ENCODE data around the gene FTO. TPM values are rescaled to one million over a fixed set of nuclear protein-coding genes. Genes with fewer than 3 reads are reported as not detected.

Gene FTO
- total and polyA plus RNA-seq, 3 donors from 2014 or later = 32.4 to 64.7 (median 50.3) TPM

- intact Hi-C loops (cut with DNase I; ENCODE audit: low total_unique reads) = no loop called here
- Histone ChIP-seq H3K36me3 (ENCODE audit: low read depth, missing control alignments) (no peaks in the 10 kb centered on the region), H3K27ac (peak overlapping the region; percentile 56 to 76), H3K27me3 (no peaks in the 10 kb centered on the region), H3K9me3 (no peaks in the 10 kb centered on the region), H3K4me1 (peaks cover 12% of the 10 kb centered on the region), H3K4me3 (peak overlapping the region; percentile 77 to 91)
- 1 to 4% methylated on average over 6 of the region's 6 CpGs for WGBS, 2 donors
- no peak for DNase-seq
- TF ChIP-seq POLR2A (IDR thresholded peaks at IDR 0.05) = no peak
- TF ChIP-seq CTCF (IDR thresholded peaks at IDR 0.05) = no peak
Measured at GRCh38 chr16:53704445-53704813, 473 bp downstream of the FTO start.

GRCh38 chr16:53707671-53708070 lies 3.7 kb downstream of the FTO start:
- WGBS, 2 donors = 52 to 81% methylated on average over 3 of the region's 3 CpGs
- DNase-seq = no peak

GRCh38 chr16:53708490-53708889 lies 4.5 kb downstream of the FTO start:
- H3K36me3 ChIP-seq (ENCODE audit: low read depth, missing control alignments) = no peaks in the 10 kb centered on the region
- H3K27me3 ChIP-seq = no peaks in the 10 kb centered on the region
- H3K4me1 ChIP-seq = peaks cover 15% of the 10 kb centered on the region
- TF ChIP-seq POLR2A (IDR thresholded peaks at IDR 0.05) (no peak), CTCF (IDR thresholded peaks at IDR 0.05) (no peak)
- no peaks in the 10 kb centered on the region for H3K9me3 ChIP-seq
- H3K4me3 ChIP-seq = no peak overlapping the region
- 92 to 93% methylated on average over 2 of the region's 2 CpGs for WGBS, 2 donors
- intact Hi-C loops (cut with DNase I; ENCODE audit: low total_unique reads) = no loop called here
- DNase-seq = no peak
- H3K27ac ChIP-seq = no peak overlapping the region

More at GRCh38 chr16:53707671-53708070, 3.7 kb downstream of the FTO start:
- Histone ChIP-seq H3K4me3 (no peak overlapping the region), H3K9me3 (no peaks in the 10 kb centered on the region), H3K27me3 (no peaks in the 10 kb centered on the region), H3K36me3 (ENCODE audit: low read depth, missing control alignments) (no peaks in the 10 kb centered on the region), H3K27ac (no peak overlapping the region), H3K4me1 (peaks cover 12% of the 10 kb centered on the region)
- intact Hi-C loops (cut with DNase I; ENCODE audit: low total_unique reads) = no loop called here
- TF ChIP-seq POLR2A (IDR thresholded peaks at IDR 0.05) (no peak), CTCF (IDR thresholded peaks at IDR 0.05) (no peak)

- Histone ChIP-seq H3K4me3 (no peak overlapping the region), H3K27ac (no peak overlapping the region), H3K27me3 (no peaks in the 10 kb centered on the region), H3K4me1 (peaks cover 12% of the 10 kb centered on the region), H3K9me3 (no peaks in the 10 kb centered on the region), H3K36me3 (ENCODE audit: low read depth, missing control alignments) (no peaks in the 10 kb centered on the region)
- no peak for TF ChIP-seq POLR2A (IDR thresholded peaks at IDR 0.05)
- TF ChIP-seq CTCF (IDR thresholded peaks at IDR 0.05) = no peak
- intact Hi-C loops (cut with DNase I; ENCODE audit: low total_unique reads) = no loop called here
- WGBS, 2 donors = 96 to 97% methylated on average over 3 of the region's 3 CpGs
- DNase-seq = no peak
Measured at GRCh38 chr16:53711390-53711789, 7.4 kb downstream of the FTO start.

GRCh38 chr16:53712065-53712464 lies 8.1 kb downstream of the FTO start:
- Histone ChIP-seq H3K27ac (no peak overlapping the region), H3K36me3 (ENCODE audit: low read depth, missing control alignments) (no peaks in the 10 kb centered on the region), H3K4me1 (peaks cover 12% of the 10 kb centered on the region), H3K9me3 (no peaks in the 10 kb centered on the region), H3K27me3 (no peaks in the 10 kb centered on the region), H3K4me3 (no peak overlapping the region)
- no peak for DNase-seq
- TF ChIP-seq POLR2A (IDR thresholded peaks at IDR 0.05) (no peak), CTCF (IDR thresholded peaks at IDR 0.05) (no peak)
- 90 to 94% methylated on average over 2 of the region's 2 CpGs for WGBS, 2 donors
- intact Hi-C loops (cut with DNase I; ENCODE audit: low total_unique reads) = no loop called here

All from testis (tissue), 3 donors.